Breast epithelium (tissue), 4 donors: Measurements from ENCODE around the gene PCSK5. TPM values are rescaled to one million over a fixed set of nuclear protein-coding genes. Genes with fewer than 3 reads are reported as not detected.

Experiments used
- DNase-seq, 2 donors: peaks; one replicate each; pipeline ENCODE4 v3.0.0-alpha.2; 2019; ENCODE audit warnings: low spot score in 2 of 2
- H3K27ac ChIP-seq, 2 donors: fragments of 200-600 bp; sonication (generic) in 1 of 2; one replicate each; pipeline ENCODE4 v1.5.1; 2016 to 2019; ENCODE audit warnings: mild to moderate bottlenecking in 1 of 2
- H3K27me3 ChIP-seq, 2 donors: fragments of 200-600 bp; sonication (generic) in 1 of 2; one replicate each; pipeline versions ENCODE4 v1.5.1 to v1.6.0; 2017 to 2019; ENCODE audit warnings: control low read depth in 1 of 2, mild to moderate bottlenecking in 1 of 2
- H3K36me3 ChIP-seq: fragments of 200-600 bp; one replicate; pipeline ENCODE4 v1.5.1; 2019
- H3K4me1 ChIP-seq, 2 donors: fragments of 200-600 bp; sonication (generic); one replicate each; pipeline ENCODE4 v1.5.1; 2016 to 2019; ENCODE audit warnings: control low read depth in 1 of 2
- H3K4me3 ChIP-seq, 3 donors: fragments of 200-600 bp; sonication (generic); 1 replicate in 2 of 3; 2 replicates in 1 of 3; pipeline ENCODE4 v1.5.1; 2016 to 2019; ENCODE audit warnings: mild to moderate bottlenecking in 3 of 3, moderate library complexity in 2 of 3
- H3K9me3 ChIP-seq, 2 donors: fragments of 200-600 bp; sonication (generic) in 1 of 2; one replicate each; pipeline ENCODE4 v1.5.1; 2016 to 2019; ENCODE audit warnings: control low read depth in 1 of 2
- CTCF ChIP-seq, 3 donors: fragments of 450-650 bp; IDR thresholded peaks; one replicate each; pipeline ENCODE4 v1.5.1; 2016 to 2017; ENCODE audit warnings: antibody characterized with exemption in 3 of 3, mild to moderate bottlenecking in 3 of 3, moderate library complexity in 3 of 3
- POLR2A ChIP-seq: fragments of 450-650 bp; IDR thresholded peaks from one replicate; pipeline ENCODE4 v1.6.1; 2016; ENCODE audit warnings: antibody characterized with exemption, mild to moderate bottlenecking, moderate library complexity
- POLR2AphosphoS5 ChIP-seq, 3 donors: sonication (generic); formaldehyde crosslinking; IDR thresholded peaks; one replicate each; pipeline ENCODE4 v1.6.1; 2017; ENCODE audit warnings: antibody characterized with exemption in 3 of 3
- intact Hi-C: fragments of 100-400 bp; cut with DNase I; formaldehyde crosslinking; loops from one replicate; pipeline ENCODE4 v1.15.1; 2023; ENCODE audit warnings: low total_unique reads
- total RNA-seq, 3 donors: library from RNA; depleted of rRNA; stranded (reverse); fragments of >200 nt; gene quantifications; one replicate each; pipeline ENCODE4 v1.1.0, GENCODE V29; 2016

Gene PCSK5
- total RNA-seq, 3 donors from 2014 or later = 12.7 to 21.0 (median 19.0) TPM

GRCh38 chr9:75903785-75904360 is 13.4 kb downstream of the PCSK5 start:
- Histone ChIP-seq H3K4me1 (no peaks in the 10 kb centered on the region), H3K9me3 (no peaks in the 10 kb centered on the region), H3K36me3 (no peaks in the 10 kb centered on the region), H3K4me3 (no peak overlapping the region), H3K27me3 (no peaks in the 10 kb centered on the region), H3K27ac (no peak overlapping the region)
- no peak for DNase-seq
- intact Hi-C loops = no loop called here
- no peak for TF ChIP-seq CTCF (IDR thresholded peaks at IDR 0.05)
- no peak for TF ChIP-seq POLR2A
- no peak for TF ChIP-seq POLR2AphosphoS5 (IDR thresholded peaks at IDR 0.05)

GRCh38 chr9:75904364-75904763 is 13.9 kb downstream of the PCSK5 start:
- H3K4me3 ChIP-seq = no peak overlapping the region
- H3K9me3 ChIP-seq = no peaks in the 10 kb centered on the region
- H3K27me3 ChIP-seq = no peaks in the 10 kb centered on the region
- no peaks in the 10 kb centered on the region for H3K4me1 ChIP-seq
- no peaks in the 10 kb centered on the region for H3K36me3 ChIP-seq
- TF ChIP-seq POLR2AphosphoS5 (IDR thresholded peaks at IDR 0.05) (no peak), POLR2A (no peak), CTCF (IDR thresholded peaks at IDR 0.05) (no peak)
- H3K27ac ChIP-seq = no peak overlapping the region
- intact Hi-C loops = no loop called here
- no peak for DNase-seq

- Histone ChIP-seq H3K9me3 (no peaks in the 10 kb centered on the region), H3K27me3 (no peaks in the 10 kb centered on the region), H3K36me3 (no peaks in the 10 kb centered on the region), H3K27ac (no peak overlapping the region), H3K4me1 (no peaks in the 10 kb centered on the region), H3K4me3 (no peak overlapping the region)
- no peak for TF ChIP-seq POLR2A
- intact Hi-C loops = no loop called here
- DNase-seq = no peak
Observed at GRCh38 chr9:75906531-75906930, 16.1 kb downstream of the PCSK5 start.

- no peaks in the 10 kb centered on the region for H3K27me3 ChIP-seq
- no peaks in the 10 kb centered on the region for H3K4me1 ChIP-seq
- no peaks in the 10 kb centered on the region for H3K36me3 ChIP-seq
- TF ChIP-seq POLR2AphosphoS5 (IDR thresholded peaks at IDR 0.05) (no peak), POLR2A (no peak), CTCF (IDR thresholded peaks at IDR 0.05) (no peak)
- no peak overlapping the region for H3K4me3 ChIP-seq
- intact Hi-C loops = no loop called here
- no peak for DNase-seq
- H3K27ac ChIP-seq = no peak overlapping the region
- H3K9me3 ChIP-seq = no peaks in the 10 kb centered on the region
Observed at GRCh38 chr9:75907329-75907728, 16.9 kb downstream of the PCSK5 start.

GRCh38 chr9:75907923-75908322 is 17.4 kb downstream of the PCSK5 start:
- TF ChIP-seq POLR2AphosphoS5 (IDR thresholded peaks at IDR 0.05) (no peak), POLR2A (no peak), CTCF (IDR thresholded peaks at IDR 0.05) (no peak)
- H3K4me3 ChIP-seq = no peak overlapping the region
- DNase-seq = no peak
- intact Hi-C loops = no loop called here
- no peaks in the 10 kb centered on the region for H3K4me1 ChIP-seq
- no peaks in the 10 kb centered on the region for H3K27me3 ChIP-seq
- H3K27ac ChIP-seq = no peak overlapping the region
- no peaks in the 10 kb centered on the region for H3K9me3 ChIP-seq
- H3K36me3 ChIP-seq = no peaks in the 10 kb centered on the region

- DNase-seq = no peak
- Histone ChIP-seq H3K36me3 (no peaks in the 10 kb centered on the region), H3K27me3 (no peaks in the 10 kb centered on the region), H3K27ac (no peak overlapping the region), H3K9me3 (no peaks in the 10 kb centered on the region), H3K4me3 (no peak overlapping the region), H3K4me1 (no peaks in the 10 kb centered on the region)
- no peak for TF ChIP-seq POLR2A
- no peak for TF ChIP-seq POLR2AphosphoS5 (IDR thresholded peaks at IDR 0.05)
- no peak for TF ChIP-seq CTCF (IDR thresholded peaks at IDR 0.05)
- intact Hi-C loops = no loop called here
Observed at GRCh38 chr9:75909776-75910175, 19.3 kb downstream of the PCSK5 start.
